ENCODE data around the gene OPA3.

DNA sequence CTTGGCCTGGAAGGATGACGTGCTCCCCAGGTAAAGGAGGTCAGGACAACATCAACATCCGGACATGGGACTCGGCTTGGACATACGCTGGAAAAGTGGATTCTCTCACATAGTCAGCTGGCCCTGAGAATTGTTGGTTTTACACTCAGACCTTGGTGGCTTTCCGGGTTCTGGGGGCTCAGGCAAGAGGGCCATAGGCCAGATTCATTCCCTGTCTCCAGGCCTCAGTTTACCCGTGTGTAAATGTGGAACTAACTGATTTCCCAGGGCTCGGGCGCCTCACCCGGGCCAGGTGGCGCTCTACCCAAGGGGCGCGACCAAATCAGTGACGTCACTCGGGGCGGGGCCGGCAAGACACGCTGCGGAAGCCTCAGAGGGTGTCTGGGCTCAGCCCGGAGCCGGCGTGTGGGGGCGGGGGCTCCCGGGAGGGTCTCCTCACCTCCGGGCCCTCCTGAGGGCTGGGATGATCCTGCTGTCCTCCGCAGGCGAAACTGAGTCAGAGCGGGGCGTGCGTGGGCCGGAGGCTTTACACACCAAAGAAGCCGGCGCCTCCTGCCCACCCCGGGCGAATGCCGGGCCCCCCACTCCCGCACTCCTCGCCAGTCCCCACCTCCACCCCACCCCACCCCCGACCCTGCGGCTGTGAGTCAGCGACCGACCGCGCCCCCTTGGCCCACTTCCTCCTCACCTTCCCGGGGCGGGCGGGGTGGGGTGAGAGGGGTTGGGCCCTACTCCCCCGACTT lies 78.2 kb downstream of the OPA3 start:
- TF ChIP-seq EP300 (IDR thresholded peaks at IDR 0.05) (no peak), POLR2AphosphoS5 (IDR thresholded peaks at IDR 0.05) (peak; percentile 54)
- TF ChIP-seq, protein P1, sequence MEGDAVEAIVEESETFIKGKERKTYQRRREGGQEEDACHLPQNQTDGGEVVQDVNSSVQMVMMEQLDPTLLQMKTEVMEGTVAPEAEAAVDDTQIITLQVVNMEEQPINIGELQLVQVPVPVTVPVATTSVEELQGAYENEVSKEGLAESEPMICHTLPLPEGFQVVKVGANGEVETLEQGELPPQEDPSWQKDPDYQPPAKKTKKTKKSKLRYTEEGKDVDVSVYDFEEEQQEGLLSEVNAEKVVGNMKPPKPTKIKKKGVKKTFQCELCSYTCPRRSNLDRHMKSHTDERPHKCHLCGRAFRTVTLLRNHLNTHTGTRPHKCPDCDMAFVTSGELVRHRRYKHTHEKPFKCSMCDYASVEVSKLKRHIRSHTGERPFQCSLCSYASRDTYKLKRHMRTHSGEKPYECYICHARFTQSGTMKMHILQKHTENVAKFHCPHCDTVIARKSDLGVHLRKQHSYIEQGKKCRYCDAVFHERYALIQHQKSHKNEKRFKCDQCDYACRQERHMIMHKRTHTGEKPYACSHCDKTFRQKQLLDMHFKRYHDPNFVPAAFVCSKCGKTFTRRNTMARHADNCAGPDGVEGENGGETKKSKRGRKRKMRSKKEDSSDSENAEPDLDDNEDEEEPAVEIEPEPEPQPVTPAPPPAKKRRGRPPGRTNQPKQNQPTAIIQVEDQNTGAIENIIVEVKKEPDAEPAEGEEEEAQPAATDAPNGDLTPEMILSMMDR (IDR thresholded peaks at IDR 0.05) = peak in 3 of 4 experiments; percentile 10 to 77 (median 26)
